ENCODE data around the gene RPIA. TPM values are rescaled to one million over a fixed set of nuclear protein-coding genes. Genes with fewer than 3 reads are reported as not detected.

RPIA gene
- total RNA-seq, 4 donors from 2014 or later: 7.9 to 20.5 (median 10.9) TPM

- DNase-seq (ENCODE audit: low spot score) (no peak), ATAC-seq (ENCODE audit: low FRiP score) (no peak)
- TF ChIP-seq CTCF (IDR thresholded peaks at IDR 0.05): no peak
Measured at GRCh38 chr2:88711897-88712296, 20.4 kb downstream of the RPIA start.

GRCh38 chr2:88713408-88713807 lies 21.9 kb downstream of the RPIA start:
- TF ChIP-seq CTCF (IDR thresholded peaks at IDR 0.05): no peak
- DNase-seq (ENCODE audit: low spot score) (no peak), ATAC-seq (ENCODE audit: low FRiP score) (no peak)

- ATAC-seq (ENCODE audit: low FRiP score) (no peak), DNase-seq (ENCODE audit: low spot score) (no peak)
- TF ChIP-seq CTCF (IDR thresholded peaks at IDR 0.05): no peak
Measured at GRCh38 chr2:88714667-88715066, 23.2 kb downstream of the RPIA start.

GRCh38 chr2:88720399-88720798 lies 28.9 kb downstream of the RPIA start:
- DNase-seq (ENCODE audit: low spot score): no peak
- ATAC-seq (ENCODE audit: low FRiP score): no peak

GRCh38 chr2:88721268-88721667 lies 29.8 kb downstream of the RPIA start:
- DNase-seq (ENCODE audit: low spot score) (no peak), ATAC-seq (ENCODE audit: low FRiP score) (no peak)
- TF ChIP-seq CTCF (IDR thresholded peaks at IDR 0.05): no peak

More at GRCh38 chr2:88720399-88720798, 28.9 kb downstream of the RPIA start:
- TF ChIP-seq CTCF (IDR thresholded peaks at IDR 0.05): no peak

GRCh38 chr2:88724643-88725332 lies 33.3 kb downstream of the RPIA start:
- TF ChIP-seq CTCF (IDR thresholded peaks at IDR 0.05): no peak

GRCh38 chr2:88729061-88729745 lies 37.7 kb downstream of the RPIA start:
- no peak for DNase-seq (ENCODE audit: low spot score)
- no peak for ATAC-seq (ENCODE audit: low FRiP score)
- TF ChIP-seq CTCF (IDR thresholded peaks at IDR 0.05): no peak

More at GRCh38 chr2:88724643-88725332, 33.3 kb downstream of the RPIA start:
- no peak for ATAC-seq (ENCODE audit: low FRiP score)
- no peak for DNase-seq (ENCODE audit: low spot score)
